Activated naive CD8-positive, alpha-beta T cell treated with anti-CD3 and anti-CD28 coated beads, Interleukin-2, amount 50 U/mL, for 24 hours (primary cell): ENCODE results near the gene NOBOX.

Experiments used
- ATAC-seq: fragments of 150-1000 bp; cut with Tn5 transposase; one replicate; pipeline ENCODE4 v1.10.0; 2021
- DNase-seq: peaks from one replicate; pipeline ENCODE4 v3.0.0; 2021
- H3K27ac Mint-ChIP-seq: one replicate; pipeline ENCODE4 v1.8.0; 2021; ENCODE audit warnings: mild to moderate bottlenecking, mixed read lengths
- H3K27me3 Mint-ChIP-seq: one replicate; pipeline ENCODE4 v1.8.0; 2021; ENCODE audit warnings: mixed read lengths
- H3K36me3 Mint-ChIP-seq: one replicate; pipeline ENCODE4 v1.8.0; 2021; ENCODE audit warnings: low read depth, mixed read lengths
- H3K4me1 Mint-ChIP-seq: one replicate; pipeline ENCODE4 v1.8.0; 2021; ENCODE audit warnings: mixed read lengths
- H3K4me3 Mint-ChIP-seq: one replicate; pipeline ENCODE4 v1.8.0; 2021; ENCODE audit warnings: mild to moderate bottlenecking, moderate library complexity, mixed read lengths
- H3K9me3 Mint-ChIP-seq: one replicate; pipeline ENCODE4 v1.8.0; 2021; ENCODE audit warnings: mixed read lengths

Gene NOBOX

GRCh38 chr7:144407266-144407931, 3.9 kb upstream of the NOBOX start:
- Mint-ChIP-seq H3K9me3 (no peaks in the 10 kb centered on the region), H3K27ac (no peak overlapping the region), H3K27me3 (peaks cover 7% of the 10 kb centered on the region), H3K4me3 (no peak overlapping the region), H3K4me1 (no peaks in the 10 kb centered on the region), H3K36me3 (no peaks in the 10 kb centered on the region)
- no peak for ATAC-seq
- DNase-seq, result no peak

- no peak overlapping the region for H3K27ac Mint-ChIP-seq
- no peaks in the 10 kb centered on the region for H3K9me3 Mint-ChIP-seq
- H3K4me3 Mint-ChIP-seq, result no peak overlapping the region
- DNase-seq (no peak), ATAC-seq (no peak)
- H3K36me3 Mint-ChIP-seq, result no peaks in the 10 kb centered on the region
- H3K27me3 Mint-ChIP-seq, result peaks cover 4% of the 10 kb centered on the region
- H3K4me1 Mint-ChIP-seq, result no peaks in the 10 kb centered on the region
Observed at GRCh38 chr7:144404946-144405345, 1.5 kb upstream of the NOBOX start.

GRCh38 chr7:144403102-144403501, 391 bp downstream of the NOBOX start:
- Mint-ChIP-seq H3K9me3 (no peaks in the 10 kb centered on the region), H3K36me3 (no peaks in the 10 kb centered on the region), H3K27me3 (peaks cover 3% of the 10 kb centered on the region), H3K4me1 (no peaks in the 10 kb centered on the region), H3K4me3 (no peak overlapping the region), H3K27ac (no peak overlapping the region)
- no peak for DNase-seq
- ATAC-seq, result no peak

- DNase-seq (no peak), ATAC-seq (no peak)
- Mint-ChIP-seq H3K4me1 (no peaks in the 10 kb centered on the region), H3K36me3 (no peaks in the 10 kb centered on the region), H3K27me3 (no peaks in the 10 kb centered on the region), H3K27ac (no peak overlapping the region), H3K9me3 (no peaks in the 10 kb centered on the region), H3K4me3 (no peak overlapping the region)
Observed at GRCh38 chr7:144401490-144401889, 2.0 kb downstream of the NOBOX start.

- no peaks in the 10 kb centered on the region for H3K36me3 Mint-ChIP-seq
- ATAC-seq (no peak), DNase-seq (no peak)
- H3K9me3 Mint-ChIP-seq, result no peaks in the 10 kb centered on the region
- H3K27ac Mint-ChIP-seq, result no peak overlapping the region
- H3K27me3 Mint-ChIP-seq, result peaks cover 3% of the 10 kb centered on the region
- H3K4me3 Mint-ChIP-seq, result no peak overlapping the region
- H3K4me1 Mint-ChIP-seq, result no peaks in the 10 kb centered on the region
Observed at GRCh38 chr7:144399946-144400345, 3.5 kb downstream of the NOBOX start.

GRCh38 chr7:144398911-144399310, 4.6 kb downstream of the NOBOX start:
- H3K27me3 Mint-ChIP-seq, result peaks cover 3% of the 10 kb centered on the region
- no peaks in the 10 kb centered on the region for H3K4me1 Mint-ChIP-seq
- DNase-seq (no peak), ATAC-seq (no peak)
- no peak overlapping the region for H3K4me3 Mint-ChIP-seq
- H3K9me3 Mint-ChIP-seq, result no peaks in the 10 kb centered on the region
- H3K36me3 Mint-ChIP-seq, result no peaks in the 10 kb centered on the region
- H3K27ac Mint-ChIP-seq, result no peak overlapping the region

- Mint-ChIP-seq H3K9me3 (no peaks in the 10 kb centered on the region), H3K27me3 (peaks cover 3% of the 10 kb centered on the region), H3K4me1 (no peaks in the 10 kb centered on the region), H3K4me3 (no peak overlapping the region), H3K36me3 (no peaks in the 10 kb centered on the region), H3K27ac (no peak overlapping the region)
- no peak for ATAC-seq
- no peak for DNase-seq
Observed at GRCh38 chr7:144398291-144398690, 5.2 kb downstream of the NOBOX start.

GRCh38 chr7:144397086-144397485, 6.4 kb downstream of the NOBOX start:
- Mint-ChIP-seq H3K27me3 (peaks cover 3% of the 10 kb centered on the region), H3K9me3 (no peaks in the 10 kb centered on the region), H3K27ac (no peak overlapping the region), H3K4me3 (no peak overlapping the region), H3K4me1 (no peaks in the 10 kb centered on the region), H3K36me3 (no peaks in the 10 kb centered on the region)
- no peak for ATAC-seq
- no peak for DNase-seq

- peaks cover 5% of the 10 kb centered on the region for H3K27me3 Mint-ChIP-seq
- no peaks in the 10 kb centered on the region for H3K9me3 Mint-ChIP-seq
- no peak overlapping the region for H3K27ac Mint-ChIP-seq
- DNase-seq, result no peak
- no peaks in the 10 kb centered on the region for H3K36me3 Mint-ChIP-seq
- peak overlapping the region; percentile 18 for H3K4me3 Mint-ChIP-seq
- ATAC-seq, result peak; percentile 61
- H3K4me1 Mint-ChIP-seq, result peaks cover 4% of the 10 kb centered on the region
Observed at GRCh38 chr7:144391823-144392255, 11.7 kb downstream of the NOBOX start.

- Mint-ChIP-seq H3K4me1 (peaks cover 10% of the 10 kb centered on the region), H3K36me3 (no peaks in the 10 kb centered on the region), H3K27ac (no peak overlapping the region), H3K4me3 (no peak overlapping the region), H3K27me3 (peaks cover 5% of the 10 kb centered on the region), H3K9me3 (no peaks in the 10 kb centered on the region)
- no peak for DNase-seq
- no peak for ATAC-seq
Observed at GRCh38 chr7:144391014-144391413, 12.5 kb downstream of the NOBOX start.

GRCh38 chr7:144390481-144390880, 13.0 kb downstream of the NOBOX start:
- Mint-ChIP-seq H3K4me1 (peaks cover 10% of the 10 kb centered on the region), H3K27ac (no peak overlapping the region), H3K27me3 (peaks cover 3% of the 10 kb centered on the region), H3K4me3 (no peak overlapping the region), H3K9me3 (no peaks in the 10 kb centered on the region), H3K36me3 (no peaks in the 10 kb centered on the region)
- DNase-seq (no peak), ATAC-seq (no peak)

- Mint-ChIP-seq H3K4me1 (peaks cover 24% of the 10 kb centered on the region), H3K27me3 (peaks cover 1% of the 10 kb centered on the region), H3K36me3 (no peaks in the 10 kb centered on the region), H3K4me3 (no peak overlapping the region), H3K9me3 (no peaks in the 10 kb centered on the region), H3K27ac (no peak overlapping the region)
- ATAC-seq, result no peak
- no peak for DNase-seq
Observed at GRCh38 chr7:144388950-144389349, 14.5 kb downstream of the NOBOX start.

- peak overlapping the region; percentile 1 for H3K27ac Mint-ChIP-seq
- no peak overlapping the region for H3K4me3 Mint-ChIP-seq
- H3K4me1 Mint-ChIP-seq, result peaks cover 24% of the 10 kb centered on the region
- H3K9me3 Mint-ChIP-seq, result no peaks in the 10 kb centered on the region
- ATAC-seq, result no peak
- H3K27me3 Mint-ChIP-seq, result no peaks in the 10 kb centered on the region
- no peak for DNase-seq
- H3K36me3 Mint-ChIP-seq, result no peaks in the 10 kb centered on the region
Observed at GRCh38 chr7:144386741-144387140, 16.8 kb downstream of the NOBOX start.

GRCh38 chr7:144384555-144385245, 18.8 kb downstream of the NOBOX start:
- H3K36me3 Mint-ChIP-seq, result peaks cover 2% of the 10 kb centered on the region
- no peaks in the 10 kb centered on the region for H3K27me3 Mint-ChIP-seq
- DNase-seq (peak; percentile 57), ATAC-seq (peak; percentile 87)
- peaks cover 22% of the 10 kb centered on the region for H3K4me1 Mint-ChIP-seq
- peak overlapping the region; percentile 16 for H3K4me3 Mint-ChIP-seq
- H3K9me3 Mint-ChIP-seq, result no peaks in the 10 kb centered on the region
- H3K27ac Mint-ChIP-seq, result peak overlapping the region; percentile 82

GRCh38 chr7:144384071-144384470, 19.4 kb downstream of the NOBOX start:
- peak overlapping the region; percentile 82 for H3K27ac Mint-ChIP-seq
- H3K4me3 Mint-ChIP-seq, result peak overlapping the region; percentile 16
- H3K4me1 Mint-ChIP-seq, result peaks cover 22% of the 10 kb centered on the region
- H3K36me3 Mint-ChIP-seq, result peaks cover 2% of the 10 kb centered on the region
- DNase-seq, result no peak
- no peaks in the 10 kb centered on the region for H3K9me3 Mint-ChIP-seq
- ATAC-seq, result peak; percentile 73
- H3K27me3 Mint-ChIP-seq, result no peaks in the 10 kb centered on the region
